ENCODE data around the gene OR51B5. TPM values are rescaled to one million over a fixed set of nuclear protein-coding genes. Genes with fewer than 3 reads are reported as not detected.
"Not testable (repeated sequence)": the region's sequence is repeated elsewhere in the genome, so short reads cannot be mapped to it uniquely, and the experiment has no call there.

OR51B5 gene
- total RNA-seq, 2 experiments from 2014 or later = 0.16 TPM; not detected in 1

DNA sequence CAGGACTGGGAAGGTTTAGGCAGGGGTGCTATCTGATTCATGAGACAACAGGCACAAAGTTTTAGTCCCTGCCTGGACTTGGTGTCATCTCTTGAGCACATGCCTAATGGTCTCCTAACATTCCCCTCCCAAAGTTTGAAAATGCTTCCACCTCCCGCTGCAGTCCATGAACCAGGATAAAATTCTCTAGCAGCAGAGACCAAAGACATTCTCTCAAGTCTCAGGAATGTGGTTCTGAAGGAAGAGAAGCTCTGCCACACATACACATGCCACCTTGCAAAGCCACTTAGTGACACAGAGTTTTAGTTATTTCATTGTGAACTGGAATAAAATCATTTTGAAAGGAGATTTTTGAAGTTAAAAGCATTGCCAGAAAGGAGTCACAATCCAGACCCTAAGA, 23.5 kb upstream of the OR51B5 start:
- no peak for DNase-seq (ENCODE audit: low spot score)
- intact Hi-C loops (cut with micrococcal nuclease; ENCODE audit: unreplicated experiment) = no loop called here
- no peaks in the 10 kb centered on the region for H3K9me2 ChIP-seq (ENCODE audit: insufficient read depth, low read length)
- ChIA-PET CTCF (ENCODE audit: unreplicated experiment) (no interaction called here), POLR2A (no interaction called here)
- no peaks in the 10 kb centered on the region for H3K9me3 ChIP-seq (ENCODE audit: low read length)
- no peaks in the 10 kb centered on the region for H3K4me1 ChIP-seq (ENCODE audit: insufficient read depth, low read length, poor library complexity, severe bottlenecking)
- no peak overlapping the region for H3K4me3 ChIP-seq (ENCODE audit: low read depth, low read length, poor library complexity, severe bottlenecking)
- no peak overlapping the region for H3K4me2 ChIP-seq (ENCODE audit: low read length)
- H2AFZ ChIP-seq (ENCODE audit: low read length) = no peak overlapping the region
- BruUV-seq (replicated peaks) = no TSS peak
- no peaks in the 10 kb centered on the region for H3K36me3 ChIP-seq (ENCODE audit: insufficient read depth, low read length)
- no peaks in the 10 kb centered on the region for H4K20me1 ChIP-seq (ENCODE audit: insufficient read depth, low read length)
- no peaks in the 10 kb centered on the region for H3K79me2 ChIP-seq (ENCODE audit: insufficient read depth, low read depth, low read length)
- TF ChIP-seq, protein P1, sequence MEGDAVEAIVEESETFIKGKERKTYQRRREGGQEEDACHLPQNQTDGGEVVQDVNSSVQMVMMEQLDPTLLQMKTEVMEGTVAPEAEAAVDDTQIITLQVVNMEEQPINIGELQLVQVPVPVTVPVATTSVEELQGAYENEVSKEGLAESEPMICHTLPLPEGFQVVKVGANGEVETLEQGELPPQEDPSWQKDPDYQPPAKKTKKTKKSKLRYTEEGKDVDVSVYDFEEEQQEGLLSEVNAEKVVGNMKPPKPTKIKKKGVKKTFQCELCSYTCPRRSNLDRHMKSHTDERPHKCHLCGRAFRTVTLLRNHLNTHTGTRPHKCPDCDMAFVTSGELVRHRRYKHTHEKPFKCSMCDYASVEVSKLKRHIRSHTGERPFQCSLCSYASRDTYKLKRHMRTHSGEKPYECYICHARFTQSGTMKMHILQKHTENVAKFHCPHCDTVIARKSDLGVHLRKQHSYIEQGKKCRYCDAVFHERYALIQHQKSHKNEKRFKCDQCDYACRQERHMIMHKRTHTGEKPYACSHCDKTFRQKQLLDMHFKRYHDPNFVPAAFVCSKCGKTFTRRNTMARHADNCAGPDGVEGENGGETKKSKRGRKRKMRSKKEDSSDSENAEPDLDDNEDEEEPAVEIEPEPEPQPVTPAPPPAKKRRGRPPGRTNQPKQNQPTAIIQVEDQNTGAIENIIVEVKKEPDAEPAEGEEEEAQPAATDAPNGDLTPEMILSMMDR (conservative IDR thresholded peaks at IDR 0.05; ENCODE audit: low read length) = no peak
- TF ChIP-seq EZH2phosphoT487 (IDR thresholded peaks at IDR 0.05; ENCODE audit: borderline replicate concordance, low read depth, low read length) = no peak
- no peak overlapping the region for H3K27ac ChIP-seq (ENCODE audit: low read depth, low read length, poor library complexity, severe bottlenecking)

- not testable (repeated sequence) for H3K79me2 ChIP-seq (ENCODE audit: insufficient read depth, low read depth, low read length)
Measured at GRCh38 chr11:5366365-5366764, 23.0 kb upstream of the OR51B5 start.

DNA sequence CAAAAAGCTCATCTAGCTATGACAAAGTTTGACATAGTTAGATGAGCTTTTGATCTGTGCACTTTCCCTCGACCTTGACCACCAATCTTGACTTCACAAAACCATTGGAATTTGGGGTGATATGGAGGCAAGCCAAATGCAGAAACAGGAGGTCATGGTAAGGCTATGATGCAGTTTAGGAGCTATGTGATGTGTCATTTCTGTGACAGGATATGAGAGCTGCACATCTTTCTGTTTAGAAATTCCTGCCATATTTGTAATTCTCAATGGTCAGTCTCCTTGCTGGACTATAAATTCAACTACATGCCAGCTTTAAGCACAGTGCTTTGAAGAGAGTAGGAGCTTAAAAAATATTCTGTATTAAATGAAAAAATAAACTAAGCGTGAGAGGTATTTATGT, 20.9 kb upstream of the OR51B5 start:
- H4K20me1 ChIP-seq (ENCODE audit: insufficient read depth, low read length) = no peaks in the 10 kb centered on the region
- H2AFZ ChIP-seq (ENCODE audit: low read length) = no peak overlapping the region
- H3K4me1 ChIP-seq (ENCODE audit: insufficient read depth, low read length, poor library complexity, severe bottlenecking) = no peaks in the 10 kb centered on the region
- no peaks in the 10 kb centered on the region for H3K9me2 ChIP-seq (ENCODE audit: insufficient read depth, low read length)
- no peak overlapping the region for H3K4me3 ChIP-seq (ENCODE audit: low read depth, low read length, poor library complexity, severe bottlenecking)
- intact Hi-C loops (cut with micrococcal nuclease; ENCODE audit: unreplicated experiment) = no loop called here
- H3K4me2 ChIP-seq (ENCODE audit: low read length) = no peak overlapping the region
- no peak for TF ChIP-seq EZH2phosphoT487 (IDR thresholded peaks at IDR 0.05; ENCODE audit: borderline replicate concordance, low read depth, low read length)
- TF ChIP-seq, protein P1 (conservative IDR thresholded peaks at IDR 0.05; ENCODE audit: low read length) = no peak
- ChIA-PET CTCF (ENCODE audit: unreplicated experiment) (no interaction called here), POLR2A (no interaction called here)
- H3K27ac ChIP-seq (ENCODE audit: low read depth, low read length, poor library complexity, severe bottlenecking) = no peak overlapping the region
- DNase-seq (ENCODE audit: low spot score) = no peak
- no peaks in the 10 kb centered on the region for H3K36me3 ChIP-seq (ENCODE audit: insufficient read depth, low read length)
- no peaks in the 10 kb centered on the region for H3K79me2 ChIP-seq (ENCODE audit: insufficient read depth, low read depth, low read length)
- no peaks in the 10 kb centered on the region for H3K9me3 ChIP-seq (ENCODE audit: low read length)
- BruUV-seq (replicated peaks) = no TSS peak

More at GRCh38 chr11:5366365-5366764, 23.0 kb upstream of the OR51B5 start:
- DNase-seq (ENCODE audit: low spot score); H2AFZ ChIP-seq (ENCODE audit: low read length); H3K36me3 ChIP-seq (ENCODE audit: insufficient read depth, low read length); H3K9me2 ChIP-seq (ENCODE audit: insufficient read depth, low read length); H3K4me3 ChIP-seq (ENCODE audit: low read depth, low read length, poor library complexity, severe bottlenecking); H3K4me1 ChIP-seq (ENCODE audit: insufficient read depth, low read length, poor library complexity, severe bottlenecking); H3K27ac ChIP-seq (ENCODE audit: low read depth, low read length, poor library complexity, severe bottlenecking); BruUV-seq (replicated peaks); intact Hi-C loops (cut with micrococcal nuclease; ENCODE audit: unreplicated experiment); POLR2A ChIA-PET; H3K9me3 ChIP-seq (ENCODE audit: low read length); CTCF ChIA-PET (ENCODE audit: unreplicated experiment); H4K20me1 ChIP-seq (ENCODE audit: insufficient read depth, low read length); H3K4me2 ChIP-seq (ENCODE audit: low read length): not testable (repeated sequence)
- TF ChIP-seq, protein P1 (conservative IDR thresholded peaks at IDR 0.05; ENCODE audit: low read length) = 0 out of 2 replicates have a peak, but pooled peaks have one; percentile 14
